Stimulated activated naive CD8-positive, alpha-beta T cell treated with anti-CD3 and anti-CD28 coated beads, Interleukin-15, Interleukin-2, amounts not matched to agents 100 ng/mL and 50 ng/mL, for 24 hours (primary cell): ENCODE measurements around the gene ABTB2.

Source experiments
- H3K27ac Mint-ChIP-seq: one replicate; pipeline ENCODE4 v1.8.0; 2021; ENCODE audit warnings: mild to moderate bottlenecking, mixed read lengths
- H3K27me3 Mint-ChIP-seq: one replicate; pipeline ENCODE4 v1.8.0; 2021; ENCODE audit warnings: mixed read lengths
- H3K36me3 Mint-ChIP-seq: one replicate; pipeline ENCODE4 v1.8.0; 2021; ENCODE audit warnings: low read depth, mixed read lengths
- H3K4me1 Mint-ChIP-seq: one replicate; pipeline ENCODE4 v1.8.0; 2021; ENCODE audit warnings: low read depth, mixed read lengths
- H3K4me3 Mint-ChIP-seq: one replicate; pipeline ENCODE4 v1.8.0; 2021; ENCODE audit warnings: mild to moderate bottlenecking, mixed read lengths
- H3K9me3 Mint-ChIP-seq: one replicate; pipeline ENCODE4 v1.8.0; 2021; ENCODE audit warnings: mixed read lengths

The ABTB2 gene

GRCh38 chr11:34197256-34197655 lies 160.6 kb downstream of the ABTB2 start:
- peaks cover 4% of the 10 kb centered on the region for H3K36me3 Mint-ChIP-seq
- H3K27ac Mint-ChIP-seq, result no peak overlapping the region
- H3K27me3 Mint-ChIP-seq, result peaks cover 4% of the 10 kb centered on the region
- no peak overlapping the region for H3K4me3 Mint-ChIP-seq
- H3K9me3 Mint-ChIP-seq, result no peaks in the 10 kb centered on the region
- H3K4me1 Mint-ChIP-seq, result peaks cover 11% of the 10 kb centered on the region

GRCh38 chr11:34194576-34195335 lies 163.1 kb downstream of the ABTB2 start:
- H3K4me1 Mint-ChIP-seq, result peaks cover 11% of the 10 kb centered on the region
- no peak overlapping the region for H3K4me3 Mint-ChIP-seq
- no peaks in the 10 kb centered on the region for H3K36me3 Mint-ChIP-seq
- no peak overlapping the region for H3K27ac Mint-ChIP-seq
- H3K27me3 Mint-ChIP-seq, result peaks cover under 1% of the 10 kb centered on the region
- H3K9me3 Mint-ChIP-seq, result no peaks in the 10 kb centered on the region

GRCh38 chr11:34192481-34193401 lies 165.1 kb downstream of the ABTB2 start:
- Mint-ChIP-seq H3K4me3 (no peak overlapping the region), H3K4me1 (peaks cover 6% of the 10 kb centered on the region), H3K36me3 (no peaks in the 10 kb centered on the region), H3K27me3 (peaks cover 3% of the 10 kb centered on the region), H3K27ac (no peak overlapping the region), H3K9me3 (no peaks in the 10 kb centered on the region)

GRCh38 chr11:34191578-34191977 lies 166.2 kb downstream of the ABTB2 start:
- Mint-ChIP-seq H3K4me1 (peaks cover 6% of the 10 kb centered on the region), H3K27me3 (peaks cover 3% of the 10 kb centered on the region), H3K4me3 (no peak overlapping the region), H3K9me3 (no peaks in the 10 kb centered on the region), H3K36me3 (no peaks in the 10 kb centered on the region), H3K27ac (no peak overlapping the region)

GRCh38 chr11:34190192-34191139 lies 167.3 kb downstream of the ABTB2 start:
- Mint-ChIP-seq H3K9me3 (no peaks in the 10 kb centered on the region), H3K4me3 (no peak overlapping the region), H3K36me3 (no peaks in the 10 kb centered on the region), H3K27me3 (peaks cover 3% of the 10 kb centered on the region), H3K4me1 (peaks cover 6% of the 10 kb centered on the region), H3K27ac (no peak overlapping the region)

GRCh38 chr11:34189191-34189590 lies 168.6 kb downstream of the ABTB2 start:
- H3K9me3 Mint-ChIP-seq, result no peaks in the 10 kb centered on the region
- no peak overlapping the region for H3K4me3 Mint-ChIP-seq
- peaks cover 6% of the 10 kb centered on the region for H3K4me1 Mint-ChIP-seq
- no peak overlapping the region for H3K27ac Mint-ChIP-seq
- H3K27me3 Mint-ChIP-seq, result peaks cover 3% of the 10 kb centered on the region
- no peaks in the 10 kb centered on the region for H3K36me3 Mint-ChIP-seq

GRCh38 chr11:34188181-34188580 lies 169.6 kb downstream of the ABTB2 start:
- no peaks in the 10 kb centered on the region for H3K36me3 Mint-ChIP-seq
- H3K27me3 Mint-ChIP-seq, result peaks cover 3% of the 10 kb centered on the region
- no peaks in the 10 kb centered on the region for H3K9me3 Mint-ChIP-seq
- peaks cover 5% of the 10 kb centered on the region for H3K4me1 Mint-ChIP-seq
- H3K4me3 Mint-ChIP-seq, result no peak overlapping the region
- no peak overlapping the region for H3K27ac Mint-ChIP-seq

- H3K4me1 Mint-ChIP-seq, result peaks cover 21% of the 10 kb centered on the region
- H3K4me3 Mint-ChIP-seq, result no peak overlapping the region
- no peaks in the 10 kb centered on the region for H3K9me3 Mint-ChIP-seq
- no peak overlapping the region for H3K27ac Mint-ChIP-seq
- no peaks in the 10 kb centered on the region for H3K36me3 Mint-ChIP-seq
- H3K27me3 Mint-ChIP-seq, result peaks cover 3% of the 10 kb centered on the region
These were observed 171.6 kb downstream of the ABTB2 start for GRCh38 chr11:34185926-34186841.

- no peaks in the 10 kb centered on the region for H3K36me3 Mint-ChIP-seq
- H3K4me3 Mint-ChIP-seq, result no peak overlapping the region
- peaks cover under 1% of the 10 kb centered on the region for H3K27me3 Mint-ChIP-seq
- no peak overlapping the region for H3K27ac Mint-ChIP-seq
- H3K4me1 Mint-ChIP-seq, result peaks cover 34% of the 10 kb centered on the region
- no peaks in the 10 kb centered on the region for H3K9me3 Mint-ChIP-seq
These were observed 173.2 kb downstream of the ABTB2 start for GRCh38 chr11:34184505-34185015.

GRCh38 chr11:34183848-34184391 lies 173.9 kb downstream of the ABTB2 start:
- peaks cover 34% of the 10 kb centered on the region for H3K4me1 Mint-ChIP-seq
- H3K36me3 Mint-ChIP-seq, result no peaks in the 10 kb centered on the region

GRCh38 chr11:34182921-34183685 lies 174.7 kb downstream of the ABTB2 start:
- Mint-ChIP-seq H3K36me3 (no peaks in the 10 kb centered on the region), H3K9me3 (no peaks in the 10 kb centered on the region), H3K27ac (no peak overlapping the region), H3K27me3 (no peaks in the 10 kb centered on the region), H3K4me1 (peaks cover 34% of the 10 kb centered on the region), H3K4me3 (no peak overlapping the region)

More at GRCh38 chr11:34183848-34184391, 173.9 kb downstream of the ABTB2 start:
- Mint-ChIP-seq H3K27me3 (no peaks in the 10 kb centered on the region), H3K4me3 (no peak overlapping the region), H3K9me3 (no peaks in the 10 kb centered on the region), H3K27ac (no peak overlapping the region)

GRCh38 chr11:34182425-34182824 lies 175.4 kb downstream of the ABTB2 start:
- H3K9me3 Mint-ChIP-seq, result no peaks in the 10 kb centered on the region
- no peak overlapping the region for H3K27ac Mint-ChIP-seq
- H3K27me3 Mint-ChIP-seq, result no peaks in the 10 kb centered on the region
- no peaks in the 10 kb centered on the region for H3K36me3 Mint-ChIP-seq
- H3K4me3 Mint-ChIP-seq, result no peak overlapping the region
- peaks cover 38% of the 10 kb centered on the region for H3K4me1 Mint-ChIP-seq
